GM19099 (cell line): ENCODE data around the gene SCUBE3.

ENCODE experiments used
- POLR2A ChIP-seq: IDR thresholded peaks from 3 replicates; pipeline ENCODE4 v1.6.1; 2011; ENCODE audit warnings: low read depth; ENCODE audit not compliant: insufficient read length; ENCODE audit errors: extremely low read depth

Gene SCUBE3

GRCh38 chr6:35239581-35239980 lies 25.8 kb downstream of the SCUBE3 start:
- no peak for TF ChIP-seq POLR2A

GRCh38 chr6:35240838-35241801 lies 27.4 kb downstream of the SCUBE3 start:
- no peak for TF ChIP-seq POLR2A

GRCh38 chr6:35242486-35242885 lies 28.7 kb downstream of the SCUBE3 start:
- TF ChIP-seq POLR2A: no peak

GRCh38 chr6:35242906-35243305 lies 29.1 kb downstream of the SCUBE3 start:
- TF ChIP-seq POLR2A: no peak

- no peak for TF ChIP-seq POLR2A
Measured at GRCh38 chr6:35243386-35243958, 29.7 kb downstream of the SCUBE3 start.

- TF ChIP-seq POLR2A: no peak
Measured at GRCh38 chr6:35244551-35244950, 30.8 kb downstream of the SCUBE3 start.

GRCh38 chr6:35247642-35248231 lies 34.0 kb downstream of the SCUBE3 start:
- TF ChIP-seq POLR2A: no peak

- TF ChIP-seq POLR2A: no peak
Measured at GRCh38 chr6:35248300-35248699, 34.5 kb downstream of the SCUBE3 start.

- TF ChIP-seq POLR2A: no peak
Measured at GRCh38 chr6:35248965-35249364, 35.2 kb downstream of the SCUBE3 start.

- no peak for TF ChIP-seq POLR2A
Measured at GRCh38 chr6:35251949-35252348, 38.2 kb downstream of the SCUBE3 start.

GRCh38 chr6:35253249-35253648 lies 39.5 kb downstream of the SCUBE3 start:
- no peak for TF ChIP-seq POLR2A

GRCh38 chr6:35258336-35258735 lies 44.6 kb downstream of the SCUBE3 start:
- TF ChIP-seq POLR2A: no peak

- TF ChIP-seq POLR2A: no peak
Measured at GRCh38 chr6:35258858-35259193, 45.1 kb downstream of the SCUBE3 start.

GRCh38 chr6:35259194-35259947 lies 45.6 kb downstream of the SCUBE3 start, which contains the start of gene ZNF76:
Gene ZNF76, plus strand, starts transcription at chr6:35259735. Its CDS starts 21,417 bp downstream, at chr6:35281152.
- TF ChIP-seq POLR2A: peak; percentile 60
